OCI-LY7 (cell line): Measurements from ENCODE around the gene TBC1D7. TPM values are rescaled to one million over a fixed set of nuclear protein-coding genes. Genes with fewer than 3 reads are reported as not detected.
A peak's percentile ranks its signal among the peaks of the same experiment; 100 is the strongest.

Experiments used
- BruUV-seq: library from RNA; stranded (reverse); fragments of 400-500 nt; replicated peaks from 2 replicates; lab custom pipeline; 2021; lab: Mats Ljungman, UMichigan
- CTCF ChIA-PET: fragments of 300-600 bp; sonication (Branson Sonifier 250); formaldehyde crosslinking; loops from one replicate; lab custom pipeline; 2022; ENCODE audit warnings: antibody characterized with exemption; ENCODE audit not compliant: unreplicated experiment; lab: Charles Lee
- POLR2A ChIA-PET: fragments of 300-600 bp; sonication (Branson Sonifier 250); formaldehyde crosslinking; loops from one replicate; lab custom pipeline; 2022; ENCODE audit warnings: antibody characterized with exemption; lab: Charles Lee
- DNase-seq: peaks from one replicate; pipeline ENCODE4 v3.0.0-alpha.2; 2015; ENCODE audit warnings: low spot score
- H2AFZ ChIP-seq: fragments of 200-600 bp; sonication (generic), shearing (Covaris generic); 2 replicates; pipeline ENCODE4 v1.6.1; 2014; ENCODE audit warnings: mild to moderate bottlenecking, antibody characterized with exemption, low read length, moderate library complexity
- H3K27ac ChIP-seq: fragments of 200-600 bp; sonication (generic); 2 replicates; pipeline ENCODE4 v1.5.1; 2014; ENCODE audit warnings: mixed run types, low read depth, mild to moderate bottlenecking, moderate library complexity, low read length, inconsistent platforms; ENCODE audit not compliant: poor library complexity, severe bottlenecking
- H3K36me3 ChIP-seq: fragments of 200-600 bp; sonication (generic); 2 replicates; pipeline ENCODE4 v1.6.1; 2014; ENCODE audit warnings: mild to moderate bottlenecking, antibody characterized with exemption, low read length, moderate library complexity, mixed read lengths; ENCODE audit not compliant: insufficient read depth
- H3K4me1 ChIP-seq: fragments of 200-600 bp; sonication (generic); 2 replicates; pipeline ENCODE4 v1.5.1; 2014; ENCODE audit warnings: mild to moderate bottlenecking, low read length; ENCODE audit not compliant: insufficient read depth, poor library complexity, severe bottlenecking
- H3K4me2 ChIP-seq: fragments of 200-600 bp; sonication (generic); 2 replicates; pipeline ENCODE4 v1.6.1; 2014; ENCODE audit warnings: mild to moderate bottlenecking, low read length
- H3K4me3 ChIP-seq: fragments of 200-600 bp; sonication (generic); 2 replicates; pipeline ENCODE4 v1.5.1; 2014; ENCODE audit warnings: mild to moderate bottlenecking, low read depth, low read length; ENCODE audit not compliant: poor library complexity, severe bottlenecking
- H3K79me2 ChIP-seq: fragments of 200-600 bp; sonication (generic); 2 replicates; pipeline ENCODE4 v1.6.1; 2016; ENCODE audit warnings: low read depth, mild to moderate bottlenecking, low read length, moderate library complexity, mixed read lengths; ENCODE audit not compliant: insufficient read depth
- H3K9me2 ChIP-seq: fragments of 200-600 bp; sonication (generic); 2 replicates; pipeline ENCODE4 v1.6.1; 2016; ENCODE audit warnings: mild to moderate bottlenecking, low read length, mixed read lengths; ENCODE audit not compliant: insufficient read depth
- H3K9me3 ChIP-seq: fragments of 200-600 bp; sonication (generic); 2 replicates; pipeline ENCODE4 v1.6.1; 2014; ENCODE audit warnings: mild to moderate bottlenecking, mixed run types, low read length, mixed read lengths
- H4K20me1 ChIP-seq: fragments of 200-600 bp; sonication (generic); 2 replicates; pipeline ENCODE4 v1.6.1; 2014; ENCODE audit warnings: mild to moderate bottlenecking, antibody characterized with exemption, low read length, moderate library complexity, mixed read lengths; ENCODE audit not compliant: insufficient read depth
- CTCF ChIP-seq: fragments of 200-600 bp; sonication (generic); conservative IDR thresholded peaks from 2 replicates; pipeline ENCODE4 v1.5.1; 2014; ENCODE audit warnings: mild to moderate bottlenecking, antibody characterized with exemption, low read length, moderate library complexity, mixed read lengths
- EZH2phosphoT487 ChIP-seq: fragments of 200-600 bp; sonication (generic); IDR thresholded peaks from 2 replicates; pipeline ENCODE4 v1.6.1; 2018; ENCODE audit warnings: low read depth, borderline replicate concordance, mild to moderate bottlenecking, mixed run types, antibody characterized with exemption, low read length, moderate library complexity, mixed read lengths
- intact Hi-C: fragments of 100-400 bp; cut with micrococcal nuclease; formaldehyde crosslinking; loops from one replicate; pipeline ENCODE4 v1.10.0; 2022; ENCODE audit not compliant: unreplicated experiment
- total RNA-seq, 2 experiments: library from RNA; depleted of rRNA in 1 of 2; stranded (reverse); fragments of >200 nt in 1 of 2; shearing (Covaris generic) in 1 of 2; gene quantifications; 2 replicates each; pipeline ENCODE4 v1.2.3, GENCODE V29; 2014 to 2022

The TBC1D7 gene
- total RNA-seq, 2 experiments from 2014 or later, result 46.2 to 69.2 TPM

DNA sequence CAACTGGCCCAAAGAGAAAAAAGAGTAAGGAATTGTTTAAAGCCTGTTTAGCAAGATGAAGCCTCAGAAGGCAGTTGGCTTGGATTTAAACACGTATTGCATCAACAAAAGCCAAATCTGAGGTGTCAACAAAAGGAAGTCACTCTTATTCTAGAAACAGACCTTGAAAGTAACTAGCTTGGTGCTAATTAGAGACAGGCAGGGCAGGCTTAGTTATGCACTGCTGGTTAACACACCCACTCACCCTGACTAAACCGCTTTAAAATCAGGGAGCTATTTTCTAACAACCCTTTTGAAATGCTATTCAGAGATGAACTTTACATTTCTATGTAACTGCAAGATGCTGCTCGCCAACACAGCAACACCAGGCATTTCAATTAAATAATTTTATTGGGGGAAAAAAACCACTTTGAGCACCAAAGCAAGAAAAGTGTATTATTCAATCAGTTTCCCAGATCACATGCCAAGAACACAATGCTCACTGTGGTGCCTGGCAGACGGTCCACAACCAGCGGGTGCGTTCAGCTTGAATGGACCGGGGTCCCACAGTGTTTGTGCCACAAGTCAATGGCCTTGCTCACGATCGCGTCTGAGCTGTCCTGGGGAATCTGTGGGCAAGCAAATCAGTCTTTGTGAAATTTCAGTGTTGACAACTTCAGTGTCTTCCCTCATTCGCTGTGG lies 23.6 kb downstream of the TBC1D7 start:
- Histone ChIP-seq H2AFZ (no peak overlapping the region; the same call in 1 of the 2 replicates), H3K4me3 (peak overlapping the region; percentile 40), H3K4me2 (peak overlapping the region; percentile 58), H3K9me3 (no peaks in the 10 kb centered on the region), H3K27ac (peak overlapping the region; percentile 65), H4K20me1 (0 out of 2 replicates have a peak, but pooled peaks cover 9% of the 10 kb centered on the region), H3K4me1 (peaks cover 58% of the 10 kb centered on the region), H3K36me3 (peaks cover 71% of the 10 kb centered on the region), H3K79me2 (no peaks in the 10 kb centered on the region), H3K9me2 (no peaks in the 10 kb centered on the region)
- no TSS peak for BruUV-seq
- peak; percentile 78 for DNase-seq
- CTCF ChIA-PET, result interaction anchor here (0.7 to 2.1 kb wide), 3 partner anchors 24 to 182 kb away, joined by 3 to 5 read pairs (median 3); partner anchors contain the start of gene TBC1D7
- TF ChIP-seq CTCF (no peak), EZH2phosphoT487 (no peak)
- POLR2A ChIA-PET, result interaction anchor here (0.7 to 4.9 kb wide), 15 partner anchors 9 to 222 kb away, joined by 3 to 43 read pairs (median 4); partner anchors contain the start of gene TBC1D7
- intact Hi-C loops, result loop anchor here (2.0 kb wide), 1 partner anchor 22 kb away; no protein-coding TSS in a partner anchor

DNA sequence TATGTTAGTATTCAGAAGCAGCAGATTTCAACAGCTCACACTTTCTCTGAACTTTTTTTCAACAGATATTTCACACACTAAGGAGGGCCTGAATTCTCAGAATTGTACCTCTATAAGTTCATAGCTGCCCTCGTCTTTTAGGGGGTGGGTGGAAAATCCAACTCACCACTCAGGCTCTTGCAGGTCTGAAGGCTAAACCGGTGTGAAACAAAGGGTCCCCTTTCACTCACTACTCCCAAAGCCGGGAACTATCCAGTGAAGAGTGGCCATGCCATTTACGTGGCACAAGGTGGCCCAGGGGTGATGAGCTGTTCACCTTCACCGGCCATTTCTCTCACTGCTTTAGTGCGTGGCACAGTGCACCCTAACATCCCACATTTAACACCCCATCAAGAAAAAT lies 24.2 kb downstream of the TBC1D7 start:
- peaks cover 64% of the 10 kb centered on the region for H3K36me3 ChIP-seq
- H3K79me2 ChIP-seq, result no peaks in the 10 kb centered on the region
- no peak for TF ChIP-seq CTCF
- no peak for TF ChIP-seq EZH2phosphoT487
- H2AFZ ChIP-seq, result no peak overlapping the region
- peak overlapping the region; percentile 40 for H3K4me3 ChIP-seq
- H4K20me1 ChIP-seq, result 0 out of 2 replicates have a peak, but pooled peaks cover 9% of the 10 kb centered on the region
- DNase-seq, result no peak
- CTCF ChIA-PET, result interaction anchor here (0.6 to 2.1 kb wide), 3 partner anchors 26 to 740 kb away, joined by 3 to 5 read pairs (median 3); no protein-coding TSS in a partner anchor
- peak overlapping the region; percentile 65 for H3K27ac ChIP-seq
- intact Hi-C loops, result loop anchor here (2.0 kb wide), 1 partner anchor 23 kb away; no protein-coding TSS in a partner anchor
- POLR2A ChIA-PET, result interaction anchor here (0.5 to 4.9 kb wide), 16 partner anchors 8 to 223 kb away, joined by 3 to 43 read pairs (median 4); partner anchors contain the start of gene TBC1D7
- H3K9me2 ChIP-seq, result no peaks in the 10 kb centered on the region
- TSS peak; percentile 23 for BruUV-seq
- H3K4me2 ChIP-seq, result peak overlapping the region; percentile 58
- H3K9me3 ChIP-seq, result no peaks in the 10 kb centered on the region
- H3K4me1 ChIP-seq, result peaks cover 64% of the 10 kb centered on the region
